Stimulated activated CD8-positive, alpha-beta memory T cell treated with anti-CD3 and anti-CD28 coated beads, Interleukin-15, amount 100 ng/mL, for 24 hours (primary cell): Measurements from ENCODE around the gene ANTKMT.
A peak's percentile ranks its signal among the peaks of the same experiment; 100 is the strongest.
"Not testable (repeated sequence)": the region's sequence is repeated elsewhere in the genome, so short reads cannot be mapped to it uniquely, and the experiment has no call there.

Source experiments
- DNase-seq: peaks from one replicate; pipeline ENCODE4 v3.0.0-alpha.2; 2020; ENCODE audit warnings: low read depth

ANTKMT gene

GRCh38 chr16:728131-728889 is 7.4 kb downstream of the ANTKMT start:
- DNase-seq, result peak; percentile 31

- no peak for DNase-seq
Measured at GRCh38 chr16:728890-729744, 8.2 kb downstream of the ANTKMT start.

- DNase-seq, result no peak
Measured at GRCh38 chr16:729768-730665, 9.1 kb downstream of the ANTKMT start.

GRCh38 chr16:730666-731509 is 9.9 kb downstream of the ANTKMT start:
- no peak for DNase-seq

GRCh38 chr16:732332-732731 is 11.4 kb downstream of the ANTKMT start:
- no peak for DNase-seq

GRCh38 chr16:732936-733335 is 12.0 kb downstream of the ANTKMT start:
- DNase-seq, result no peak

GRCh38 chr16:733382-734207 is 12.6 kb downstream of the ANTKMT start:
- DNase-seq, result no peak

GRCh38 chr16:734208-734980 is 13.4 kb downstream of the ANTKMT start:
- DNase-seq, result no peak

- DNase-seq, result no peak
Measured at GRCh38 chr16:734981-735881, 14.3 kb downstream of the ANTKMT start.

GRCh38 chr16:735982-736453 is 15.1 kb downstream of the ANTKMT start:
- DNase-seq, result no peak

GRCh38 chr16:736936-737481 is 16.1 kb downstream of the ANTKMT start:
- no peak for DNase-seq

GRCh38 chr16:739560-740458 is 18.9 kb downstream of the ANTKMT start:
- no peak for DNase-seq

GRCh38 chr16:740459-740763 is 19.5 kb downstream of the ANTKMT start:
- no peak for DNase-seq

- peak; percentile 97 for DNase-seq
Measured at GRCh38 chr16:740764-741505, 20.0 kb downstream of the ANTKMT start, which contains the start of gene CIAO3. TSS of gene CIAO3 (minus strand) at chr16:740997. CDS start at chr16:740985, 12 bp downstream.

- DNase-seq, result no peak
Measured at GRCh38 chr16:741986-742629, 21.2 kb downstream of the ANTKMT start.

GRCh38 chr16:742894-743293 is 21.9 kb downstream of the ANTKMT start:
- DNase-seq, result not testable (repeated sequence)
